GM19238 (cell line): ENCODE results near the gene DTX3.

Experiments used
- DNase-seq: peaks from one replicate; pipeline ENCODE4 v3.0.0; 2011; ENCODE audit warnings: low spot score; ENCODE audit not compliant: insufficient read length

The DTX3 gene

DNA sequence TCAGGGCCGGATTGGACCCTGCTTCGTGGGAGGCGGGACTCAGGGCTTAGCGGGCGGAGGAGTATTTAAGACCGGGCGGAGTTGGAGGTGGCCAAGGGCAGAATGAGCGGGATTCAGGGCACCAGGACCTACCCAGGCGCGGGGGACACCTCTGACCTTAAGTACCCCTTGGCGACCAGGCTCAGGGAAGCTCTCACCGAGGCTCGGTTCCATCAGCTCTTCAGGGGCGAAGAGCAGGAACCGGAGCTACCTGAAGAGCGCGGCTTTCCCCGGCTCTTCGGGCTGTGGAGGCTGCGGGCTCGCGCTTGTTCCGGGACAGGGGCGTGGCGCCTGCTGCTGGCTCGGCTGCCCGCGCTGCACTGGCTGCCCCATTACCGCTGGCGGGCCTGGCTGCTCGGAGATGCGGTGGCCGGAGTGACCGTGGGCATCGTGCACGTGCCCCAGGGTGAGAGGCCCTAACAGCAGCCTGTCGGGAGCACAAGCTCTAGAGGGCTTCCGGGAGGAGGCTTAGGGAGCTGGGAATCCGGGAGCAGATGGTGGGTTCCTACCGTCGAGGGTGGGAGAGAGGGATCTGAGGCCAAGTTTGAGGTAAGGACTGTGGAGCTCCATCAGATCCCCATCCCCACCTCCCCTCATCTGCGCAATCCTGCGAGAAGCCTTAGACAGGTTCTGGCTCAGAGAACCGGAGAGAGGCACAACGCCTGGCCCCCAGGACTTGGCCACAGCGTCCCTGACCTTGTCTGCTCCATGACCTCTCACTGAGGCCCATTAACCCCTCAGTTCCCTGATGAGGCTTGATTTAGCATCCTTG lies 15.0 kb downstream of the DTX3 start:
- DNase-seq = no peak

- no peak for DNase-seq
These were observed 15.8 kb downstream of the DTX3 start for GRCh38 chr12:57620245-57620935.

DNA sequence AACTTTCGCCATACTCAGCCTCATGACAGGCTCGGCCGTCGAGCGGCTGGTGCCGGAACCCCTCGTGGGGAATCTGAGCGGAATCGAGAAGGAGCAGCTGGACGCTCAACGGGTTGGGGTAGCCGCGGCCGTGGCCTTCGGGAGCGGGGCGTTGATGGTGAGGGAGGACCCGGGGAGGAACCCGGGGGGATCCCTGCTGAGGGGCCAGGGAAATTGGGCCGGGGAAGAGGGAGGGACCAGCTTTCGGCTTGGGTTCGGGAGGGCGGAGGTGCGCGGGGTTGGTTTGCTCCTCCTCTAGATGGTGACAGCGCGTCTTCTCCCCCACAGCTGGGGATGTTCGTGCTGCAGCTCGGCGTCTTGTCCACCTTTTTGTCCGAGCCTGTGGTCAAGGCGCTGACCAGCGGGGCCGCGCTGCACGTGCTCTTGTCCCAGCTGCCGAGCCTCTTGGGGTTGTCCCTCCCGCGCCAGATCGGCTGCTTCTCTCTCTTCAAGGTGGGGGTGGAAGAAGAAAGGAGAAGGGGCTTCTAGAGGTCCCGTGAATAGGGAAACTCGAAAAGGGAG lies 16.4 kb downstream of the DTX3 start:
- no peak for DNase-seq

- DNase-seq = peak; percentile 66
These were observed 17.1 kb downstream of the DTX3 start for GRCh38 chr12:57621497-57622292.

GRCh38 chr12:57622293-57623245 lies 17.9 kb downstream of the DTX3 start:
- no peak for DNase-seq

- no peak for DNase-seq
These were observed 18.8 kb downstream of the DTX3 start for GRCh38 chr12:57623385-57623784.

DNA sequence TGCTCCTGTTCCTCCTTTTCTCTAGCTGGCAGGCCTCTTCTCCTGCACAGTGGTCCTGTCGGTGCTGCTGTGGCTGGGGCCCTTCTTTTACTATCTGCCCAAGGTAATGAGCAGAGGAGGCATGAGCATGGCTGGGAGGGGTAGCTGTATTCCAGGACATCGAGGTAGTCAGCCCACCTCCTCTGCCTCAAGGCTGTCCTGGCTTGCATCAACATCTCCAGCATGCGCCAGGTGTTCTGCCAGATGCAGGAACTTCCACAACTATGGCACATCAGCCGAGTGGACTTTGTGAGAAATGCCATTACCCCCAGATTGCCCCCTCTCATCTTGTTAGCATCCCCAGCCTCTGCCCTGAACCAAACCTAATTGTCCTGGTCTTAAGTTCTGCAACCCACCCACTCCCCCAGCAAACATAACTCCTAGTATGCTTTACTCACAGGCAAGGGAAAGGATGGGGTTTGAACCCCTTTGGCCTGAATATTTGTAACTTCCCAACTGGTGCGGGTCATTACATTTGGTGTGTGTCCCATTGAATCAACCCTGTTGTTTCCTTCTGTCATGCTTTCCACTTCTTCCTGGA lies 19.3 kb downstream of the DTX3 start:
- no peak for DNase-seq

DNA sequence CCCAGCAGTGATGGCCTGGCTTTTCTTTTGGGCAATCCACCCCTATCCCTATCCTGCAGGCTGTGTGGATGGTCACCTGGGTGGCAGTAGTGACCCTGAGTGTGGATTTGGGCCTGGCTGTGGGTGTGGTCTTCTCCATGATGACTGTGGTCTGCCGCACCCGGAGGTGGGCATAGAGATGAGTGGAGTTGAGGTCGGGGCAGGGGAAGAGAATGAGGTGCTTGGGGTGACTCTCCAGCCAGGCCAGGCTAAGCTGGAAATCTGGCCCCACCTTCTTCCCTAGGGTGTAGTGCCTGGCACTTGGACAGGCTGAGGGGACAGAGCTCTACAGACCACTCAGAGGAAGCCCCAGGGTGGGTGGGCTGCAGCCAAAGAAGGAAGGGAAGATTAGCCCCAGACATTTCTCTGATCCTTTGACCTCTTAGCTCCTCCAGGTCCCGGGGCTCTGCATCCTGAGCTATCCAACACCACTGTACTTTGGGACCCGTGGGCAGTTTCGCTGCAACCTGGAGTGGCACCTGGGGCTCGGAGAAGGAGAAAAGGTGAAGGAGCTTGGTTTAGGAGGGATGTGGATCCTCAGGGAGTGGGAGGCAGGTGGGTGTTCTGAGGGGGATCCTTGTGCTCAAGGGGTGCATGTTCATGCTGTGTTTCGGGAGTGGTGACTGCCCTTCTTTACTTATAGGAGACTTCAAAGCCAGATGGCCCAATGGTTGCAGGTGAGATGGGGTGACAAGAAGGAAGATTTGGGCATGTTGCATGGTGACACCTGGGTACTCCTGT lies 20.0 kb downstream of the DTX3 start:
- DNase-seq = no peak

DNA sequence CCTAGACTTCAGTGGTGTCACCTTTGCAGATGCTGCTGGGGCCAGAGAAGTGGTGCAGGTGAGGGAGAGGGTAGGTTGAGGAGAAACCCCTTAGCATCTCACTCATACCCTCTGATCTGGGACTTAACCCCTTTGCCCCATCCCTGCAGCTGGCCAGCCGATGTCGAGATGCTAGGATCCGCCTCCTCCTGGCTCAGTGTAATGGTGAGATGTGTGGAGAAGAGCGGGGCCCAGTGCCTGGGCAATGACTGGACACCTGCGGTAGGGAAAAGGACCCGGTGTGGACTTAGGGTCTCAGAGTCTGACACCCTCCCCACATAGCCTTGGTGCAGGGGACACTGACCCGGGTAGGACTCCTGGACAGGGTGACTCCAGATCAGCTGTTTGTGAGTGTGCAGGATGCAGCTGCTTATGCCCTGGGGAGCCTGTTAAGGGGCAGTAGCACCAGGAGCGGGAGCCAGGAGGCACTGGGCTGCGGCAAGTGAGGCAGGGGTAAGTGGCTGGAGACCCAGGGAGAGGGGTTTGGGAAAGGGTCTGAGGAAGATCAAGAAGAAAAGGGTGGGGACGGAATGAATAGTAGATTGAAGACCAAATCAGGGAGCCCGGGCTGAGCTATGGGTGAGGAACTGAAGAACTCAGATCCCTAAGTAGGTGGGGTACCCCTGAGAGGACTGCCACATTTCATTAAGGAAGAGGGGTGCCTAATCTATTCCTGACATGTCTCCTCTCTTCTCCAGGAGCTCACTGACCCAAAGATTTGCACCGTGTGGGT lies 20.8 kb downstream of the DTX3 start:
- no peak for DNase-seq

GRCh38 chr12:57626111-57626920 lies 21.7 kb downstream of the DTX3 start:
- no peak for DNase-seq

- DNase-seq = no peak
These were observed 22.4 kb downstream of the DTX3 start for GRCh38 chr12:57626921-57627445.

DNA sequence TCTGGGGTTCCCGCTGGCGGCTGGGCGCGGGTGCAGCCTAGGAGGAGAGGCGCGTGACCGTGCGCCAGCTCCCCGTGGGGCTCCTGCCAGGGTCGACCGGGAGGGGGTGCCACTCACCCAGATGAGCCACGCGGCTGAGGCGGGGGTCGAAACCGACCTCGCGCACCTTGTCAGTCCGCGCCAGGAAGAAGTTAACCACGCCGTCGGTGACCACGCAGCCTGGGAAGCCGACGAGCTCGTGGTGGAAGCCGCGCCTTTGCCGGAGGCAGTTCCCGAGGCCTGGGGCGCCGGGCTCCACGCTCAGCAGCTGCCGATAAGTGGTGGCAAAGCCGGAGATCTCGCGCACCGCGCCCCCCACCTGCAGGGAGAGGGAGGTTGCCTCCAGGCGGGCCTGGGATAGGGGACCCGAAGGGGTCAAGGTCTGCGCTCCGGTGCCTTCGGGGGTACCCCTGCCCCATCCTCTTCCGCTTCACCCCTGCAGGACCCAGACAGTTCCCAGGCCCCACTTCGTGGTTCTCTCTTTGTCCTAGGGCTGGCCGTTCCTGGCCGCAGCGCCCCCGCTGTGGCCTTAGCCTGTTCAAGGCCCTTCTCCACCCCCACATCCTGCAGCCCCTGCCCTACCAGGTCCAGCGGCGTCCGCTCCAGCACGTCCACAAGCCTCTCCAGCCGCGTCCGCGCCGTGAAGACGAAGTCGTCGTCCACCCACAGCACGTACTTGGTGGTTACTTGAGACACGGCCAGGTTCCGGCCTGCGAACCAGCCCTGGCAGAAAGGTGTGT lies 23.1 kb downstream of the DTX3 start:
- no peak for DNase-seq

DNA sequence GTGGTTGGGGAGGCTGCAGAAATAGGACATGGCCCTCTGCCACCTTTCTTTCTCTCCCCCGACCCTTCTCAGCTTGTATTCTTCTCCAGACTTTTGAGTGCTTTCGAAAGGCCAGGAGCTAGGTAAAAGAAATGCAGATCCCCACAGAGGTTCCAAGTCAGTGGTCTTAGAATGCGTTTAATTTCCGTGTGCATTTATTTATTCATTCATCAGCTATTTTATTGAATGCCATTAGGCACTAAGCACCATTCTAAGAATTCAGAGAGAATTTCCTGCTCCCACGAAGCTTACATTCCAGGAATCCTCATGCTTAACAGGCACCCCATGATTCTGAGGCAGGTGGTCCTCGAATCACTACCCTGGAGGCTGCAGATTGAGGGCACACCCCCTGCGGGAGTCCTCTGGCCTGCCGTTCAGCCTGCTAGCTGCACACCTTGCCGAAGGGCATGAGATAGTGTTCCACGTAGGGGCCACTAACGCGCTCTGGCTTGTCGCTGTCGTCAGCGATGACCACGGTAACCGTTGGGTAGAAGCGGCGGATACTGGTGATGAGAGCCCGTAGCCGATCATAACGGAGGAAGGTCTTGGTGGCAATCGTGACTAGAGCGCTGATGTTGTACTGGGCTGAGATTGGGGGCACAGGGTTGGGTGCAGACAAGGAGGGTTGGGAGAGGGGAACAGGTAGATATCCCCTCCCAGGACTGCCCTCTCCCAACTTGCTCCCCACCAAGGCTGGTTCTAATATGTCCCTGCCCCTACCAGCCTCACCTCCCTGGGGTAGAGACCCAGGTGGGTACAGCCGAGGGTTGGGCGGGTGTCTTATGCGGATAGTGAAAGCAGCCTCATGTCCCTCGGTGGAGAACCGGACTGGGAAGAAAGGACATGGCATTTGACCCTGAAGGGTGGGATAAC lies 23.9 kb downstream of the DTX3 start:
- no peak for DNase-seq

GRCh38 chr12:57629897-57630471 lies 25.4 kb downstream of the DTX3 start:
- no peak for DNase-seq

DNA sequence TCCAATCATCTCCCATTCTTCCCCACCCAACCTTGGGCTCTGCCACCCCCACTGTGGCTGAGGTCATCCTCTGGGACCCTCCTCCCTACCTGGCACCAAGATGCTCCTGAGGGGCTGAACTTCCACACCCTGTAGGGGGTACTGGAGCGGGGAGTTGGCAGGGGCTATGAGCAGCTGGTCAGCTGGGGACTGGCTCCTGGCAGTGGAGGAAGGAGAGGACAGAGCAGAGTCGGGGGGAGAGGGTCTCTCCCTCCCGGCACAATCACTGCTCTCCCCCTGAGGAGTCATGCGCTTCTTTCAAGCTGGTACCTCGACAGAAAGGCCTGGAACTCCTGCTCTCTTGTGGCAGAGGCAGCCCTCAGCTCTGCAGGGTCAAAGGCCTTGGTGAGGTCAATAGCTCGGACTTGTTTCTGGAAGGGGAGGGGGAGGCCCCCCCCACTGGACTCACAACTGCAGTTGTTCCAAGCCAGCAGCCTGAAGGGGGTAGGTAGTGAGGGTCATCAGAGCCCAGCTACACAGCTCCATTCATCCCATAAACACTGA lies 26.3 kb downstream of the DTX3 start:
- DNase-seq = no peak
